IMR-90 (cell line): ENCODE measurements around the gene ZNF335. TPM values are rescaled to one million over a fixed set of nuclear protein-coding genes. Genes with fewer than 3 reads are reported as not detected.

ENCODE experiments used
- ATAC-seq: fragments of 200-7000 bp; cut with Tn5 transposase; 2 replicates; pipeline ENCODE4 v1.9.1; 2020; ENCODE audit warnings: low read depth, mild to moderate bottlenecking, moderate library complexity
- BruUV-seq: library from RNA; stranded (reverse); fragments of 400-500 nt; replicated peaks from 2 replicates; lab custom pipeline; 2021; lab: Mats Ljungman, UMichigan
- CTCF ChIA-PET: fragments of 300-600 bp; formaldehyde crosslinking; extraction: SDS; loops from one replicate; lab custom pipeline; 2021; ENCODE audit warnings: antibody characterized with exemption; lab: Yijun Ruan, JAX
- POLR2A ChIA-PET: fragments of 300-600 bp; sonication (Branson Sonifier 250); formaldehyde crosslinking; loops from one replicate; lab custom pipeline; 2022; ENCODE audit warnings: antibody characterized with exemption; ENCODE audit not compliant: unreplicated experiment; lab: Charles Lee
- DNase-seq: peaks from one replicate; pipeline ENCODE4 v3.0.0; 2013
- H2AFZ ChIP-seq: replicated peaks from 2 replicates; pipeline ENCODE3; 2013; ENCODE audit warnings: low read length, mild to moderate bottlenecking; ENCODE audit not compliant: poor library complexity
- H2AK5ac ChIP-seq: 2 replicates; pipeline ENCODE4 v1.6.1; 2013; ENCODE audit warnings: low read depth, low read length, inconsistent platforms
- H2AK9ac ChIP-seq: replicated peaks from 2 replicates; pipeline ENCODE3; 2013; ENCODE audit warnings: mild to moderate bottlenecking, low read depth, low read length, moderate library complexity; ENCODE audit not compliant: poor library complexity
- H2BK120ac ChIP-seq: 2 replicates; pipeline ENCODE4 v1.6.1; 2013; ENCODE audit warnings: low read depth, low read length, inconsistent platforms
- H2BK15ac ChIP-seq: 3 replicates; pipeline ENCODE4 v1.6.1; 2013; ENCODE audit warnings: low read depth, low read length, inconsistent platforms
- H2BK20ac ChIP-seq: 2 replicates; pipeline ENCODE4 v1.6.1; 2013; ENCODE audit warnings: low read depth, mild to moderate bottlenecking, inconsistent platforms, low read length, moderate library complexity
- H2BK5ac ChIP-seq: 2 replicates; pipeline ENCODE4 v1.6.1; 2013; ENCODE audit warnings: mild to moderate bottlenecking, low read depth, low read length, inconsistent platforms; ENCODE audit not compliant: poor library complexity, severe bottlenecking
- H3K14ac ChIP-seq: replicated peaks from 2 replicates; pipeline ENCODE4 v1.6.1; 2013; ENCODE audit warnings: low read depth, low read length, inconsistent platforms
- H3K18ac ChIP-seq: 2 replicates; pipeline ENCODE4 v1.6.1; 2013; ENCODE audit warnings: low read depth, low read length, control low read depth
- H3K23ac ChIP-seq: 2 replicates; pipeline ENCODE4 v1.6.1; 2013; ENCODE audit warnings: low read depth, low read length, inconsistent platforms
- H3K27ac ChIP-seq: 2 replicates; pipeline ENCODE4 v1.5.1; 2013; ENCODE audit warnings: mild to moderate bottlenecking, control low read depth, low read length; ENCODE audit not compliant: insufficient read depth
- H3K27me3 ChIP-seq: 2 replicates; pipeline ENCODE4 v1.6.1; 2013; ENCODE audit warnings: low read length; ENCODE audit not compliant: control insufficient read depth, insufficient read depth
- H3K36me3 ChIP-seq: 2 replicates; pipeline ENCODE4 v1.6.1; 2013; ENCODE audit warnings: low read length, mixed read lengths; ENCODE audit not compliant: control insufficient read depth, insufficient read depth
- H3K4ac ChIP-seq: 2 replicates; pipeline ENCODE4 v1.6.1; 2013; ENCODE audit warnings: low read depth, low read length, inconsistent platforms
- H3K4me1 ChIP-seq: 2 replicates; pipeline ENCODE4 v1.6.1; 2013; ENCODE audit warnings: low read length, mixed read lengths; ENCODE audit not compliant: control insufficient read depth, insufficient read depth
- H3K4me2 ChIP-seq: 2 replicates; pipeline ENCODE4 v1.6.1; 2013; ENCODE audit warnings: low read depth, mild to moderate bottlenecking, control low read depth, low read length, moderate library complexity
- H3K4me3 ChIP-seq: 2 replicates; pipeline ENCODE4 v1.5.1; 2013; ENCODE audit warnings: low read depth, mild to moderate bottlenecking, control low read depth, low read length, moderate library complexity; ENCODE audit not compliant: insufficient read depth
- H3K56ac ChIP-seq: 2 replicates; pipeline ENCODE4 v1.6.1; 2013; ENCODE audit warnings: low read length, inconsistent platforms; ENCODE audit not compliant: insufficient read depth; ENCODE audit errors: extremely low read depth
- H3K79me1 ChIP-seq, 2 experiments: 2 replicates each; pipeline ENCODE4 v1.6.1; 2013; ENCODE audit warnings: low read length in 2 of 2, inconsistent platforms in 1 of 2, low read depth in 1 of 2
- H3K9ac ChIP-seq: 2 replicates; pipeline ENCODE4 v1.6.1; 2013; ENCODE audit warnings: low read depth, low read length, control low read depth
- H3K9me1 ChIP-seq: 2 replicates; pipeline ENCODE4 v1.6.1; 2013; ENCODE audit warnings: low read length, inconsistent platforms; ENCODE audit not compliant: insufficient read depth
- H3K9me3 ChIP-seq: 2 replicates; pipeline ENCODE4 v1.6.1; 2013; ENCODE audit warnings: low read length; ENCODE audit not compliant: control insufficient read depth, insufficient read depth
- H4K20me1 ChIP-seq: 2 replicates; pipeline ENCODE4 v1.6.1; 2013; ENCODE audit warnings: low read length, inconsistent platforms; ENCODE audit not compliant: insufficient read depth
- H4K5ac ChIP-seq: 2 replicates; pipeline ENCODE4 v1.6.1; 2013; ENCODE audit warnings: mild to moderate bottlenecking, low read depth, low read length, control low read depth
- H4K8ac ChIP-seq, 2 experiments: 2 replicates each; pipeline ENCODE4 v1.6.1; 2013; ENCODE audit warnings: low read depth in 2 of 2, low read length in 2 of 2, control low read depth in 1 of 2, inconsistent platforms in 1 of 2
- H4K91ac ChIP-seq: 2 replicates; pipeline ENCODE4 v1.6.1; 2013; ENCODE audit warnings: low read depth, low read length, inconsistent platforms; ENCODE audit not compliant: insufficient read depth
- CTCF ChIP-seq: conservative IDR thresholded peaks from 2 replicates; pipeline ENCODE4 v1.5.1; 2012; ENCODE audit warnings: mild to moderate bottlenecking, low read depth, low read length, improper control_type of control experiment
- WGBS, 2 experiments: methylation state at CpG; one replicate each; pipeline versions ENCODE4 v1.1.5 to v1.1.7; 2013; ENCODE audit warnings: missing lambda C conversion rate in 2 of 2; ENCODE audit not compliant: insufficient read length in 1 of 2; ENCODE audit errors: extremely low coverage in 2 of 2; 5-methylcytosine and 5-hydroxymethylcytosine counted together
- dilution Hi-C: fragments of 300-500 bp; cut with HindIII; formaldehyde crosslinking; loops from one replicate; pipeline ENCODE4 v1.14.3; 2018; ENCODE audit warnings: low sequenced_read_pairs; ENCODE audit not compliant: unreplicated experiment
- in situ Hi-C: fragments of 300-500 bp; cut with MboI; formaldehyde crosslinking; loops from 3 replicates; pipeline ENCODE4 v1.14.3; 2019; ENCODE audit warnings: low sequenced_read_pairs, inconsistent platforms, mixed read lengths
- intact Hi-C: fragments of 100-400 bp; cut with micrococcal nuclease; formaldehyde crosslinking; loops from 2 replicates; pipeline ENCODE4 v1.10.0; 2022
- polyA plus RNA-seq, 3 experiments: library from polyadenylated mRNA; depleted of rRNA; stranded (reverse); fragments of >200 nt; gene quantifications; 2 replicates each; pipeline ENCODE4 v1.2.3, GENCODE V29; 2012; ENCODE audit warnings: low replicate concordance in 1 of 3
- total RNA-seq: library from RNA; depleted of rRNA; stranded (reverse); fragments of >200 nt; gene quantifications from 2 replicates; pipeline ENCODE4 v1.2.3, GENCODE V29; 2012

ZNF335 gene
- total and polyA plus RNA-seq, 2 of the 4 experiments (the other 2 are of a cell fraction) = 11.8 to 17.8 TPM

GRCh38 chr20:45947110-45947866 lies 24.7 kb downstream of the ZNF335 start:
- no peak overlapping the region for H2AK9ac ChIP-seq
- H3K4me1 ChIP-seq = no peaks in the 10 kb centered on the region
- no peak overlapping the region for H3K9ac ChIP-seq
- 0 out of 2 replicates have a peak, but pooled peaks cover 3% of the 10 kb centered on the region for H3K9me1 ChIP-seq
- CTCF ChIA-PET = no interaction called here
- TF ChIP-seq CTCF = no peak
- H4K20me1 ChIP-seq = peaks cover 7% of the 10 kb centered on the region; the same call in 1 of the 2 replicates
- no peak overlapping the region for H3K23ac ChIP-seq
- H3K27ac ChIP-seq = no peak overlapping the region
- H3K4me2 ChIP-seq = no peak overlapping the region
- peaks cover 89% of the 10 kb centered on the region for H3K36me3 ChIP-seq
- H3K56ac ChIP-seq = no peak overlapping the region
- H3K4me3 ChIP-seq = no peak overlapping the region
- intact Hi-C loops = no loop called here
- DNase-seq = no peak
- no peak overlapping the region for H2BK5ac ChIP-seq
- POLR2A ChIA-PET = no interaction called here
- no peak overlapping the region for H2BK120ac ChIP-seq
- dilution Hi-C loops = no loop called here
- H3K9me3 ChIP-seq = no peaks in the 10 kb centered on the region
- H2AFZ ChIP-seq = no peak overlapping the region
- no peak overlapping the region for H3K14ac ChIP-seq
- H4K91ac ChIP-seq = no peak overlapping the region
- H2BK20ac ChIP-seq = no peak overlapping the region
- no peak overlapping the region for H4K8ac ChIP-seq
- no peaks in the 10 kb centered on the region for H3K27me3 ChIP-seq
- no peak overlapping the region for H3K18ac ChIP-seq
- no peak for ATAC-seq
- WGBS, 2 experiments = 93% methylated on average over 3 of the region's 29 CpGs; no CpG with 5 or more reads in 1 of the 2 experiments
- H3K4ac ChIP-seq = no peak overlapping the region
- in situ Hi-C loops = no loop called here
- no peak overlapping the region for H2BK15ac ChIP-seq
- no peak overlapping the region for H2AK5ac ChIP-seq
- H4K5ac ChIP-seq = no peak overlapping the region
- H3K79me1 ChIP-seq = no peaks in the 10 kb centered on the region; a peak in 1 of 4 replicates
- BruUV-seq = no TSS peak
